HG03025 (cell line): ENCODE results near the gene ATP13A1.
"Not testable (repeated sequence)": the region's sequence is repeated elsewhere in the genome, so short reads cannot be mapped to it uniquely, and the experiment has no call there.

Experiments used
- ATAC-seq: cut with Tn5 transposase; IDR thresholded peaks from one replicate; pipeline ENCODE4 v1.9.1; 2021; ENCODE audit warnings: mild to moderate bottlenecking, moderate library complexity; ENCODE audit not compliant: unreplicated experiment, low FRiP score

Gene ATP13A1

GRCh38 chr19:19665420-19665948, 2.0 kb upstream of the ATP13A1 start:
- not testable (repeated sequence) for ATAC-seq

- no peak for ATAC-seq
Observed at GRCh38 chr19:19662871-19663255, 613 bp downstream of the ATP13A1 start.

GRCh38 chr19:19662344-19662743, 1.1 kb downstream of the ATP13A1 start:
- no peak for ATAC-seq

GRCh38 chr19:19661675-19662251, 1.7 kb downstream of the ATP13A1 start:
- ATAC-seq = peak; percentile 29

GRCh38 chr19:19661141-19661674, 2.3 kb downstream of the ATP13A1 start:
- no peak for ATAC-seq

GRCh38 chr19:19659646-19660245, 3.7 kb downstream of the ATP13A1 start:
- no peak for ATAC-seq

- no peak for ATAC-seq
Observed at GRCh38 chr19:19657397-19657783, 6.1 kb downstream of the ATP13A1 start.

GRCh38 chr19:19656451-19657396, 6.8 kb downstream of the ATP13A1 start:
- no peak for ATAC-seq

GRCh38 chr19:19655641-19656343, 7.7 kb downstream of the ATP13A1 start:
- no peak for ATAC-seq

GRCh38 chr19:19655051-19655594, 8.4 kb downstream of the ATP13A1 start:
- ATAC-seq = no peak

- ATAC-seq = no peak
Observed at GRCh38 chr19:19654441-19654840, 9.0 kb downstream of the ATP13A1 start.

- no peak for ATAC-seq
Observed at GRCh38 chr19:19653597-19654147, 9.8 kb downstream of the ATP13A1 start.

- ATAC-seq = no peak
Observed at GRCh38 chr19:19652482-19653295, 10.8 kb downstream of the ATP13A1 start.

- ATAC-seq = no peak
Observed at GRCh38 chr19:19651076-19651475, 12.4 kb downstream of the ATP13A1 start.

GRCh38 chr19:19650331-19650730, 13.1 kb downstream of the ATP13A1 start:
- no peak for ATAC-seq

- no peak for ATAC-seq
Observed at GRCh38 chr19:19649580-19649995, 13.9 kb downstream of the ATP13A1 start.

- no peak for ATAC-seq
Observed at GRCh38 chr19:19649155-19649554, 14.3 kb downstream of the ATP13A1 start.

- ATAC-seq = no peak
Observed at GRCh38 chr19:19647037-19647835, 16.2 kb downstream of the ATP13A1 start.
